GM21423 (cell line): Measurements from ENCODE around the gene KRTAP10-1.
"Not testable (repeated sequence)": the region's sequence is repeated elsewhere in the genome, so short reads cannot be mapped to it uniquely, and the experiment has no call there.

Experiments
- ATAC-seq: cut with Tn5 transposase; IDR thresholded peaks from one replicate; pipeline ENCODE4 v1.9.1; 2021; ENCODE audit warnings: mild to moderate bottlenecking, moderate library complexity; ENCODE audit not compliant: unreplicated experiment

The KRTAP10-1 gene

GRCh38 chr21:44550285-44550684 is 10.3 kb upstream of the KRTAP10-1 start:
- not testable (repeated sequence) for ATAC-seq

GRCh38 chr21:44549525-44550211 is 9.7 kb upstream of the KRTAP10-1 start:
- ATAC-seq, result no peak

- ATAC-seq, result no peak
Observed at GRCh38 chr21:44548922-44549321, 8.9 kb upstream of the KRTAP10-1 start.

GRCh38 chr21:44548381-44548780 is 8.4 kb upstream of the KRTAP10-1 start:
- no peak for ATAC-seq

- ATAC-seq, result no peak
Observed at GRCh38 chr21:44547656-44548331, 7.8 kb upstream of the KRTAP10-1 start.

GRCh38 chr21:44544566-44544965 is 4.6 kb upstream of the KRTAP10-1 start:
- ATAC-seq, result no peak

GRCh38 chr21:44542716-44543115 is 2.7 kb upstream of the KRTAP10-1 start:
- no peak for ATAC-seq

GRCh38 chr21:44540741-44541288 is 820 bp upstream of the KRTAP10-1 start:
- ATAC-seq, result no peak

GRCh38 chr21:44539046-44539445 is 949 bp downstream of the KRTAP10-1 start:
- ATAC-seq, result no peak

- ATAC-seq, result no peak
Observed at GRCh38 chr21:44537930-44538911, 1.8 kb downstream of the KRTAP10-1 start.

GRCh38 chr21:44535963-44536362 is 4.0 kb downstream of the KRTAP10-1 start:
- no peak for ATAC-seq

GRCh38 chr21:44534688-44535087 is 5.3 kb downstream of the KRTAP10-1 start:
- ATAC-seq, result no peak

- no peak for ATAC-seq
Observed at GRCh38 chr21:44533891-44534627, 5.9 kb downstream of the KRTAP10-1 start.

GRCh38 chr21:44533121-44533890 is 6.7 kb downstream of the KRTAP10-1 start:
- ATAC-seq, result no peak

- no peak for ATAC-seq
Observed at GRCh38 chr21:44532712-44533111, 7.3 kb downstream of the KRTAP10-1 start.

GRCh38 chr21:44531606-44532564 is 8.1 kb downstream of the KRTAP10-1 start:
- no peak for ATAC-seq

GRCh38 chr21:44530903-44531605 is 8.9 kb downstream of the KRTAP10-1 start:
- ATAC-seq, result no peak
